Brain pericyte (primary cell): ENCODE data around the gene FAM199X.

Source experiments
- DNase-seq: peaks from one replicate; pipeline ENCODE4 v3.0.0-alpha.2; 2012; ENCODE audit warnings: low read depth, low spot score

Gene FAM199X

DNA sequence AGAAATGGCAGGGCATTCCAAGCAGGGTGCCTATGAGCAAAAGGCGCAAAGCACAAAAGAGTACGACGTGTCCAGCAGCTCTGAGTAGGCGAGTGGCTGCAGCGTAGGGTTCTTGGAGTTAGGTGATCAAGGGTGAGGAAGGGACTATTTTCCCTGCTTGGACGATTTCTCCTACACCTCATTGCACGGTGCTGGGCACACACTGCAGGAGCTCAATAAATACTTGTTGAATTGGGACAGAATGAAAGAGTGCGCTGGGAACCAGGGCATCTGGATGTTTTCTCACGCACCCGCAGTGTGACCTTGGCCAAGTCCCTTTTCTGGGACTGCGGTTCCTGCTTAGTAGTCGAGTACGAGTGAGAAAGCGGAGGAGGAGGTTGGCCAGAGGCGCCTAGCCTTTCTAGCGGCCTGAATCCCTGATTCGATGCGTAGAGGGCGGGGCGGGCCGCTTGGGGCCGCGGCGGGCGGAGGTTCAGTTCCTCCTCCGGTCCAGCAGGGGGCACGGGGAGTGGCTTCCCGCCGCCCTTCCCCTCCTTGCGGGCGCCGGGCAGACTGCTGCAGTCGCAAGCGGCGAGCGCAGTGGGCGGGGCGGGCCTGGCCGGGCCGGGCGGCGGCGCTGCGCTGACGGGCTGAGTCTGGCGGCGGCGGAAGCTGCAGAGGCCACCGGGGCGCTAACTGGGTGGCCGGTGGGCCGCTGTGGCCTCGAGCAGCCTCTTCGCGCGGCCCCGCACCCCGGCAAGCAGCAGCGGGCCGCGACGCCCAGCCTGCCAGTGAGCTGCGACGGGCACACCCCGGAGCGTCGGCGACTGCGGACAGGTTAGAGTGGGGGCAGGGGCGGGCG lies at the start of gene FAM199X:
FAM199X (plus strand) TSS at position 560 of the 841 bp plus-strand sequence. CDS start 333 bp downstream, outside the sequence.
- peak; percentile 47 for DNase-seq

DNA sequence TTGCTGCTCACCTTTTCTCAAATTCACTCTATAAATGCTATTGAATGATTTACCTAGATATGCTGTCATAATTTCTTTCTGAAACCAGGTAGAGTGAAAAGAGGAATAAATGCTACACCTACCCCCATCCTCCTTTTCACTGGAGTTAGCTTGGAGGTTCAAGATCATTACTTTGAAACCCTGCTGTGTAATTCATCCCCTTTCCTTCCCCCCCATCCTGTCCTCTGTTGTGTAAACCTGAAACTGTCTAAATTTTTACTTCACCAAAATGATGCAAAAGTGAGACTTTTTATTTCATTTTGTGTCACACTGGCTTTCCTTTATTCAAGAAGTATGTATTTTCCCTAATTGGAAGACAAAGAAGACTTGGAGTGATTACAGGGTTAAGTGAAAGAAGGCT lies 48.5 kb upstream of the FAM199X start:
- DNase-seq: no peak

DNA sequence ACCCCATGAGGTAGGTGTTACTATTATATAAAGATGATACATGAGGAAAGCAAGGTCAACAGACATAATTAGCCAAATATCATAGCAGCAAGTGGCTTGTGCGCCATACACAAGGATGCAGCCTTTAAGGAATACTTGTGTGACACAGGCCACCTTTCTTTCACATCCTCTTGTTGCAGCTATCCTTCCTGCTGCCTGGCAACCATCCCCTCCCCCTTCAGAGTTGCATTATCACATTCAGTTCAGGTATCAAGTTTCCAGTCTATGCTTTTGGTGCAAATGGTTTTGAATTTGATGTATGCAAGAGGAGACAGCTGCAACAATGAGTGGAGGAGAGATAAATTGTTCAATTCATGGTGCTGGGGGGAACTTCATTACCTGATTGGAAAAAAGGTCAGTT lies 47.5 kb upstream of the FAM199X start:
- no peak for DNase-seq

DNA sequence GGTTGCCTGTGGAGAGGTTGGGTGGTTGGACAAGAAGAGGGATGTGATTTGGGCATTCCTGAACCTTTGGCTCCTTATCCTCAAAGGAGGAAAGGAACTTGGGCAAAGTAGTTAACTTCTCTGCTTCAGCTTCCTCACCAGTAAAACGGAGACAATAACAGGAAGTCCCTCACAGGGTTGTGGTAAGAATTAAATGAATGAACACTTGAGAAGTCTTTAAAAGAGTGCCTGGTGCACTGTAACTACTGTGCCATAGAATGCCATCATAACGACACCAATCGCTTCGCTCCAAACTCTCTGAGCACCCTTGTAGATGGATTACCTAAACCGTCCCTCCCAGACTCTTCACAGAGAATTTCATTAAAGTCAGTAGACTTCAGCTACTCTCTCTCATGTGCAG lies 43.4 kb upstream of the FAM199X start:
- no peak for DNase-seq

DNA sequence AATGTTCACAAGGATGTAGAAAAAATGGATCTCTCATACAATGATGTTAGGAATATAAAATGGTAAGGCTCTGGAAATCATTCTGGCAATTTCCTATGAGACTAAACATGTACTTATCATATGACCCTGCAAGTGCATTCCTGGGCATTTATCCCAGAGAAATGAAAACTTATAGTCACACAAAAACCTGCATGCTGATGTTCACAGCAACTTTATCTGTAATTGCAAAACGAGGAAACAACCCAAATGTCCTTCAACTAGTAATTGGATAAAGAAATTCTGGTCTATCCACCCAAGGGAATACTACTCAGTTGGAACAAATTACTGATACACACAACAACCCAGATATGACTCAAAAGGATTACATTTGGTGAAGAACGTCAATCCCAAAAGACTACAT lies 39.4 kb upstream of the FAM199X start:
- no peak for DNase-seq

DNA sequence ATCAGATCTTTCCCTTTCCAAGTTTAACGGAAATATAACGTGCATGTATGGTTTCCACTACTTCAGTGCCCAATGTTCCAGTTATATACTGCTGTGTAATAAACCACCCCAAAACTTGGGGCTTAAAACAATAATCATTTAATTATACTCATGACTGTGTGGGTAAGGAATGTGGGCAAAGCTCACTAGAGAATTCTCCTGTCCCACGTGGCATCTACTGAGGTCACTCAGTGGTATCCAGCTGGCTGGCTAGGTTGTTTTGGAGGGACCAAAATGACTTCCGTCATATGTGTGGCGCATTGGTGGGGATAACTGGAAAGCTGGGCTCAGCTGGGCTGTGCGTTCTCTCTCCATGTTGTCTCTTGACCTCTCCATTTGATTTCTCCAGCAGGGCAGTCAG lies 35.4 kb upstream of the FAM199X start:
- no peak for DNase-seq

DNA sequence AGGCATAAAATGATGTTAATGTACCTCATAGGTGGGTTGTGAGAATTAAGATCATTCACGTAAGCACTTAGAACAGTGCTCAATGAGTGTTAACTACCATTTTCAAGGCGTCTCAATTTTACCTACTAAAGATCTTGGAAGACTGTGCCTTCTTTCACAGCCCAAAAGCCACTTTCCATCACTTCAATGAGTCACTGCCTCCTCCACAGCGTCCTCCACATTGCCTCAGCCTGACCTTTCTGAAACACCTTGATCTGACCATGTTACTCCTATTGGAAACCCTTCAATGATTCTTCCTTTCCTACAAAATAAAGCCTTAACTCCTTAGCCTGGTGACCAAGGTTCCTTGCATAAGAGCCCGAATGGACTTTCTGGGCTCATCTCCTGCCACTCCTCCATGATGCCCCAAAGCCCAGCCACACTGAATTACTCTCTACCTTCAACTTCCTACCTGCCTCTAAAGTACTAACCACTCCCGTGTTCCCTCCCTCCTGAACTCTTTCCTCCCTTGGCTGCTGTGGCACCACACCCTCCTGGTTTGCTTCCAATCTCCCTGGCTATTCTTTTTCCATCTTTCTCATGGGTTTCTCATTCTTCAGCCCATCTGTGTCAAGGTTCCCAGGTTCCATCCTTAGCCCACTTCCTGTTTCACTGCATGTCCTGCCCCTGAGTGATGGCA lies 31.5 kb upstream of the FAM199X start:
- DNase-seq: no peak

DNA sequence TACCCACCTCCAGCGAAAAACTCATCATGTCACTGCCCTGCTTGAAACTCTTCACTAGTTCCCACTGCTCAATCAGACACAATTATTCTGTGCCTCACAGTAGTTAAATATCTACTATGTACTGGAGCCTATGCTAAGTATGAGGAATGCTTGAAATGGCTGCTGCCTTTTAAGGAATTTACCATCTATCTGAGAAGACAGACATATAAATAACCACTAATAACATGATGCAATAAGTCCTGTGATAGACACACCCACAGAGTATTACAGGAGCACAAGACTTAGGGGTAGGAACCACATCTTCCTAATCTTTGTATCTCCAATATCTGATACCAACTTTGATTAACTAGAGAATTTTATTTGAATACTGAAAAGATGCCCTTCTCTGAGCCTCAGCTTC lies 30.6 kb upstream of the FAM199X start:
- no peak for DNase-seq

DNA sequence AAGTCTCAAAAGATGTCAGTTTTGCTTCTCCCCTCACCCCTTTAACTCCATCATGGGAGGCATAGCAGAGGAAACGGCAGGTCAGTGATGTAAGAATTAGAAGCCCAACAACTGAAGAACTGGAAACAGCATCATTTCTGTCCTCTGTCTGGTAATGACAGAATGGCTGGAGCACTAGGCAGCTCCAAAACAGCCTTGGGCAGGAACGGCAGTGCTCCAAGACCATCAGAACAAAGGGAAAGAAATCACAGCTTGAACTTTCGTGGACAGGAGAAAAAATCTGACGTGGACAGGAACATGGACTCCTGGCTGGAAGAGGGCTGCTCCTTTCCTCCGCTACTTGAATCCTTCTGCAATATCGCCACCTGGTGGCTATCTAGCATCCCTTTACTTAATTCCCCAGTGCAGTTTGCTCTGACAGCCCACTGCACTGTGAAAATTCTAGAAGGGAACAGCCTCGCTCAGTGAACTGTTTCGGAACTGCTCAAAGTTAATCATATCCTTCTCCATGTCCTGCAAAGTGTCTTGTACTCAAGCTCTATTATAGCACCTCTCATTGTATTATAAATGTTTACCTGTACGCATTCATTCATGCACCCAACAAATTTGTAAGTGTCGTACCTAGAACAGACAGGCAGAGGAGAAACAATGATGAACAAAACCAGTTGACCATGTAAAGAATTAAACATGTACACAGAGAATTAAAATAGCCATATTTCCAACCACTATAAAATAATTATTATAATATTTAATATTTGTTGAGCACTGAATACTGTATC lies 29.8 kb upstream of the FAM199X start:
- DNase-seq: peak; percentile 44

DNA sequence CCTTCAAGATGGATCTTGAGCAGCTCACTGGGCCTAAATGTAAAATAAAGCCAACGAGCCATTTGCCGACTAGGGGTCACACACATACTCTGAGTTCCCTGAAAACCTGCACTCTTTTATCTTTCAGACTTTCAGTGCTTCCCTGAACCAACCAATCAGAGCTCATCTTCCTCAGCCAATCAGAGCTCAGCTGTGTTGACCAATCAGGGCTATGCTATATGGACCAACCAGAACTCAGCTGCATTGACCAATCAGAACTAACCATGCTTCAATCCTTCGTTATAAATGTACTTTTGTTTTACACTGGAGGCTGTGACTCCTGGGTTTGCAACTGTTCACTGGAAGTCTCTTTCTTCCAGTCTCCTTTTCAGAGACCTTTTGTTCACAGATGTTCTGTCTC lies 28.8 kb upstream of the FAM199X start:
- DNase-seq: no peak

DNA sequence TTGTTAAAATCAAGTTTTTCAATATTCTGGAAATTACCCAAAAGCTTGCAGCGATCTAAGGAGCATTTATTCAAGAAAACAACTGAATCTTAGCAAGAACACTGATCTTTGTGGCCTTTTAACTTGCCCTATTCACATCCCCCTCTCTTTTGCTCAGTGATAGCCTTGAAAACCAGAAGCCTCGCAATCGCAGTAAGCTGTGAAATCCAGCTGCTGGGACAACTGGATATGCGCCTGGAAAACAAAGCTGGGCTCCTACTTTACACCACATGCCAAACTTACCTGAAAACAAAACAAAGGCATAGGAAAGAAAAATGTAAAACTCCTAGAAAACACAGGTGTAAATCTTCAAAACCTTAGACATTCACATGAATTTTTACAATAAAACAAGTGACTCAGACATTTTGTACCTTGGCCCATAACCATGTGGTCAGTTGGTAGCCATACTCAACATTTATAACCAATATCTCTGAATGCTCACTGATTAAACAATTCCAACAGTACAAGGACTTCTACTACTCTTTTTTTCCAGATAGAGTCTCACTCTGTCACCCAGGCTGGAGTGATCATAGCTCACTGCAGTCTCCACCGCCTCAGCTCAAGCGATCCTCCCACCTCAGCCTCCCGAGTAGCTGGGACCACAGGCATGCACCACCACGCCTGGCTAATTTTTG lies 25.0 kb upstream of the FAM199X start:
- no peak for DNase-seq

DNA sequence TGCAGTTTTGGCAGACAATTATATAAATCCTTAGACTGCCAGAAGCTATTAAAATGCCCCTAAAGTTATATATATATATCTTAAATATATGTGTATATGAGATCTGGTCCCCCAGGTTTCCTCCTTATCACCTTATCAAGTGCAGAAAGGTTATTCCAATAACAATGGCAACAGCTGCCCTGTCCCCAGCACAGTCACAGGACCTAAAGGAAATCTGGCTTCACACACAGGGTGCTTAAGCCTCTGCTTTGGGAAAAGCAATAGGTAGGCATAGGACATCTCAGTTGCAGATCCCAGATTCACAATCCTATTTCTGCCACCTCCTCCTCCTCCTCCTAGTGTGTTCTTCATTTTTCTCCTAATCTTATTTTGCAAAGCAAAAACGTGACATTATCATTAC lies 15.2 kb upstream of the FAM199X start:
- no peak for DNase-seq

DNA sequence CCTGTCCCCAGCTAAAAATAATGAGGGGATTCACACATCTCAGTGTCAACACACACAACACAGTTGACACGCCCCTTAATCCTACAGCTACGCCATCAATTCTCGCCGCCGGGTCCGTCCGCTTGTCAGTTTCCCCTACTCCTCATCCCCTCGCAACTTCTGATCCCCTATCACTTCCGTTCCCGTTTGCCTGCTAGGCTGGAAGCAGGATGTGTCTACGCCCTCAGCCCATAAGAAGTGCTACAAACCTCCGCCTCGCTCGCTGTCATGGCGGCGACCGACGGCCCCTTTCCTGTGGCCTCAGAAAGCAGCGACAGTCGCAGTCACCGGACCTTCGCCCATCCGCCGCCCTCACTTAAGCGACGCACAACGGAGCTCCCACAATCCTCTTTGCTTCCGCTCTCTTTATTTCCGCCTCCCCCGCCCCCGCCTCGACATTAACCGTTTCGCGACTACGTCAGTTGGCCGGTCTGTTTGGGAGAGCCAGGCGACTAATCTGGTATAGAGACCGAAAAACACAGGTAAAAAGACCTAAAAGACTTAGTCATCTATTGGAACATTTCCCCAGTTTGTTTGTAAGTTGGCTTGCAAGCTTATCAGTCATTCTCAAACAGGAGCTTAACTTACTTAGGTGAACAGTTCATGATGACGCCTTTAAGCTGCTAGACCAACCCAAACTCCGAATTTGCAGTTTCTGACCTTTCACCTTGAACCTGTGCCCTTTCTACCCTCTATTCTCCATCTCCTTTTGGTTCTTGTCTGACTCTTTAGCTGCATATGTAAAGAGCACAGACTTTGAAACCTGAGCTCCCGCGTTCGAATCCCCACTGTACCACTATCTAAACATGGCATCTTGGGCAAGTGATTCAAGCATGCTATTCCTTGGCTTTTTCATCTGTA lies 9.4 kb upstream of the FAM199X start, which contains the start of gene SLC25A53:
SLC25A53 (minus strand) TSS at position 380 of the 900 bp plus-strand sequence. CDS start 51,752 bp downstream, outside the sequence.
- peak; percentile 50 for DNase-seq

DNA sequence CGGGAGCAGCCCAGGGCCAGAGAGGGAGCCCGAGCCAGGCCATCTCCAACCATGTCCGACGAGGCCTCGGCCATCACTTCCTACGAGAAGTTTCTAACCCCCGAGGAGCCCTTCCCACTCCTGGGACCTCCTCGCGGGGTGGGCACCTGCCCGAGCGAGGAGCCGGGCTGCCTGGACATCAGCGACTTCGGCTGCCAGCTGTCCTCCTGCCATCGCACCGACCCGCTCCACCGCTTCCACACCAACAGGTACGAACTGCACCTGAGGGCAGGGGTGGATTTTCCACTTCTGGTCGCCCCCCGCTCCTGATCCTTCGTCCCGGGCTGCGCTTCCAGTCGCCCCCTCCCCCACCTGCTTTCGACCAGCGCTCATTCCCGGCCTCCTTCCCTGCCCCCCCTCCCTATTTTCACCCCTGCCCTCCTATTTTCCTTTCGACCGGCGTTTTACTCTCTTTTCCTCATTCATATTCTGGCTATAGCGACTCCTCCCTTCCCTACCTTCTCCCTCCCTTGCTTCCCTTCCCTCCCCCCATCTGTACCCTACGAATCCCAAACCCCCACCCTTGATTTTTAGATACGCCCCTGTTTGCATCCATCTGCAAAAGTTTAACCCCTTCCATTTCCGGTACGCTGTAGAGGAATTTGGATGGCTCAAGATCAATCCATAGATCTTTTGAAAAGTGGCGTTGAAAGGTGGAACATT lies 633 bp downstream of the FAM199X start:
- no peak for DNase-seq

DNA sequence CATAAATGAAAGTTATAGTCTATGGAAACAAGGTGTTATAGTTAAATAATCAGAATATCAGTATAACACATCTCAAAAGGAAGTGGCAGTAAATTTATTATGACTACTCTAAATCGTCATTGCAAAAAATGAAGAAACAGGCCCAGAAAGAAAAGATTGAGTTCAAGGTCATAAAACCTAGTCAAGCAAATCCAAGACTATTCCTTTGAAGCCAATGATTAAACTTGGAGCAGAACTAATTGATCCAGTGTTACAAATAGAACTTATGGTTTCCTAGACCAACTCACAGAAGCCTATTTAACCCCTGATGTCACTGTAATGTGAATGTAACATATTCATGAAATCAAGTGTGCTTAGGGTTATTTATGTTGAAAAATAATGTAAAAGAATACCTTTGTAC lies 1.9 kb downstream of the FAM199X start:
- no peak for DNase-seq

DNA sequence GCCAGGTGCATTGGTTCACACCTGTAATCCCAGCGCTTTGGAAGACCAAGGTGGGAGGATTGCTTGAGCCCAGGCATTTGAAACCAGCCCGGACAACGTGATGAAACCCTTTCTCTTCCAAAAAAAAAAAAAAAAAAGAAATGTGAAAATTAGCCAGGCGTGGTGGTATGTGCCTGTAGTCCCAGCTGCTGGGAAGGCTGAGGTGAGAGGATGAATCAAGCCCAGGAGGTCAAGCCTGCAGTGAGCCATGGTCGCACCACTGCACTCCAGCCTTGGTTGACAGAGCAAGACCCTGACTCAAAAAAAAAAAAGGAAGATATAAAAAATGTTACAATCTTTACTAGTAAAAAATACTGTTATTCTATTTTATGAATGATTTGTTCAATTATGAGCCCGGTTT lies 5.9 kb downstream of the FAM199X start:
- no peak for DNase-seq

DNA sequence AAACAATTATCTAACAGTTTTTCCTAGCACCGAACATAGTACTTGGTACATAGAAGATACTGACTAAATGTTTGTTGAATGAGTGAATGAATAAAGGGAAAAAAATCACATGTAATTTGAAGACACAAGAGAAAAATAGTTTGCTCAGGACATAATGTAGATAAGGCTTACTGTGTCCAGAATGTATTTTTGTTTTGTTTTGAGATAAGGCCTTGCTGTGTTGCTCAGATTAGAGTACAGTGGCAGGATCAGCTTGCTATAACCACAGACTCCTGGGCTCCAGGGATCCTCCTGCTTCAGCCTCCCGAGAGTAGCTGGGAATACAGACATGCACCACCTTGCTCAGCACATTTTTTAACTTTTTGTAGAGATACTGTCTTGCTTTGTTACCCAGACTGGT lies 6.5 kb downstream of the FAM199X start:
- no peak for DNase-seq

DNA sequence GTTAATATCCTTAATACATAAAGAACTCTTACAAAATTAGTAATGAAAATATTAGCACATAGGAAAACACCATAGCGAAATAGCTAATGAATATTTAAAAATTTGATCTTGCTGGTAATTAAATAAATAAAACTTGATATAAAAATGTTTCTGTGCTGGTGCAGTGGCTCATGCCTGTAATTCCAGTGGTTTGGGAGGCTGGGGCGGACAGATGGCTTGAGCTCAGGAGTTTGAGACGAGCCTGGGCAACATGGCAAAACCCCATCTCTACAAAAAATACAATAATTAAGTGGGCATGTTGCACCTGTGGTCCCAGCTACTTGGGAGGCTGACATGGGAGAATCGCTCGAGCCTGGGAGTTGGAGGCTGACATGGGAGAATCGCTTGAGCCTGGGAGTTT lies 7.6 kb downstream of the FAM199X start:
- no peak for DNase-seq

DNA sequence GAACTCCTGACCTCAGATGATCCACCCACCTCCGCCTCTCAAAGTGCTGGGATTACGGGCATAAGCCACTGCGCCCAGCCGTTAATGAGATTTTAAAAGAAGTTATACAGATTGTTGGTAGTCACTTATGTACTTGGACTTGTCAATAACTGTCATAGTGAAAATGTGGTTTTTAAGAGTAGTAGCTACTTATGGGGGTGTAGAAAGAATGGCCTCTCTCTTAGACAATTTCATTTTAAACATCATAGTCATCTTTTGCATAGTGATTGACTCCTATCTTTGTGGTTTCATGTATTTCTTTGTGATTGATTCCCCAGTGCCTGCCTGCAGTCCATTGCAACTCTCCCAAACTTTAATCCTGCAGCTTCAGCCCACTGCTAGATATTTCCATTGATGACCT lies 17.4 kb downstream of the FAM199X start:
- DNase-seq: no peak

DNA sequence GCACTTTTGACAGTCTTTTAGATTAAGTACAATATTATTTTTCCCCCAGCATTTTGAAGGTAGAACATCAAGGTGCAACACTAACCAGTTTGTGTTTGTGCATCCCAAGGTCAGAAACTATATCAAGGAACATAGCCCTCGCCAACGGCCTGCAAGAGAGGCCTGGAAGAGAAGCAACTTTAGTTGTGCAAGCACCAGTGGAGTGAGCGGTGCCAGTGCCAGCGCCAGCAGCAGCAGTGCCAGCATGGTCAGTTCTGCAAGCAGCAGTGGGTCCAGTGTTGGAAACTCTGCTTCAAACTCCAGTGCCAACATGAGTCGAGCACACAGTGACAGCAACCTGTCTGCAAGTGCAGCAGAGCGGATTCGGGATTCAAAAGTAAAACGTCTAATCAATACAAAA lies 21.7 kb downstream of the FAM199X start:
- no peak for DNase-seq
